ENCODE results near the gene CX3CR1.
"Not testable (repeated sequence)": the region's sequence is repeated elsewhere in the genome, so short reads cannot be mapped to it uniquely, and the experiment has no call there.

CX3CR1 gene

GRCh38 chr3:39279745-39280517, at the start of gene CX3CR1:
Gene CX3CR1 (minus strand): TSS chr3:39280036. CDS start chr3:39266509, 13,527 bp downstream.
- no peak for DNase-seq (ENCODE audit: low read depth)

- no peak for DNase-seq (ENCODE audit: low read depth)
Measured at GRCh38 chr3:39329493-39329892, 49.7 kb upstream of the CX3CR1 start, which contains the start of gene CCR8. Gene CCR8 (plus strand): TSS chr3:39329709. CDS start chr3:39332332, 2,623 bp downstream.

GRCh38 chr3:39327746-39328349, 48.0 kb upstream of the CX3CR1 start:
- no peak for DNase-seq (ENCODE audit: low read depth)

- no peak for DNase-seq (ENCODE audit: low read depth)
Measured at GRCh38 chr3:39327053-39327745, 47.4 kb upstream of the CX3CR1 start.

DNA sequence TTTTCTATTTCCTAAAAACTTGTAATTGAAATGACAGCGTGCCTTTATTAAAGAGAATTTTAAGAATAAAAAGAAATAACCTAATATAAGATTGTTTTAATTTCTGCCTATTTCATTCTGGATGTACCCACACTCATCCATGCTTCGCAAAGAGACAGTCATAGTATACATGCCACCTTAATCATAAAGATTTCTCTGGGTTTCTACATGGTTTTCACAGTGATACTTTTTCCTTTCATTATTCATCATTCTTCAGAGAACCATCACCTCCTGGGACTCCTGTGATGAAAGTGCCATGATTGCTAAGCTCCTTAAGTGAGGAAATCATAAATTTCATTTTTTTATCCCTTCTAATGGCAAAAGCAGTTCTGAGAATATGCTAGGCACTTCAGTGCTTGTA, 45.4 kb upstream of the CX3CR1 start:
- no peak for DNase-seq (ENCODE audit: low read depth)

DNA sequence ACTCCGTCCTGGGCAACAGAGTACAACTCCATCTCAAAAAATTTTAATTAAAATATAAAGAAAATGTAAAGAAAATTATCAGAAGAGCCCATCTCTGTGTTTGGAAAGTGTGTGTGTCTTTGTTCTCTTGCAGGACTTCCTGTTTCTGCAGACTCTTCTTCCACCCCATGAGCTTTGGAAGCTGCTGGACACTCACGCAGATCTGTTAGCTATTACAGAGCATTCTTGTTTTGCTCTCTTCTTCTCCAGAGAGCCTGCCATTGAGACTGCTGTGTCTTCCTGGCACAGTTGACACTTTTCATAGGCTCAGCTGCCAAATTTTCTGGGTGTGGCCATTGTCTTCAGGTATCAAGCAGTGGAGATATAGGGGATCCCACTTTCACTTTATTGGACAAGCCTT, 43.7 kb upstream of the CX3CR1 start:
- DNase-seq (ENCODE audit: low read depth) = no peak

GRCh38 chr3:39322936-39323335, 43.1 kb upstream of the CX3CR1 start:
- DNase-seq (ENCODE audit: low read depth) = no peak

DNA sequence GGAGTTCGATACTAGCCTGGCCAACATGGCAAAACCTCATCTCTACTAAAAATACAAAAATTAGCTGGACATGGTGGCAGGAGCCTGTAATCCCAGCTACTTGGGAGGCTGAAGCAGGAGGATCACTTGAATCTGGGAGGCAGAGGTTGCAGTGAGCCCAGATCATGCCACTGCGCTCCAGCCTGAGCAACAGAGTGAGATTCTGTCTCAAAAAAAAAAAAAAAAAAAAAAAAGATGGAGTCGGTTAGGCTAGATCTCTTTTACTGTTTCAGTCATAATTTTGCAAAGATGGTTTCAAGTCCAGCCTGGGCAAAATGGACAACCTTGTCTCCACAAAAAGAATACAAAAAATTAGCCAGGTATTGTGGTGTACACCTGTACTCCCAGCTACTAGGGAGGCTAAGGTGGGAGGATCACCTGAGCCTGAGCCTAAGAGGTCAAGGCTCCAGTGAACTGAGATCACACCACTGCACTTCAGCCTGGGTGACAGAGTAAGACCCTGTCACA, 42.4 kb upstream of the CX3CR1 start:
- DNase-seq (ENCODE audit: low read depth) = not testable (repeated sequence)

GRCh38 chr3:39321574-39321983, 41.7 kb upstream of the CX3CR1 start:
- DNase-seq (ENCODE audit: low read depth) = not testable (repeated sequence)

GRCh38 chr3:39319249-39319648, 39.4 kb upstream of the CX3CR1 start:
- no peak for DNase-seq (ENCODE audit: low read depth)

- DNase-seq (ENCODE audit: low read depth) = no peak
Measured at GRCh38 chr3:39318301-39318700, 38.5 kb upstream of the CX3CR1 start.

DNA sequence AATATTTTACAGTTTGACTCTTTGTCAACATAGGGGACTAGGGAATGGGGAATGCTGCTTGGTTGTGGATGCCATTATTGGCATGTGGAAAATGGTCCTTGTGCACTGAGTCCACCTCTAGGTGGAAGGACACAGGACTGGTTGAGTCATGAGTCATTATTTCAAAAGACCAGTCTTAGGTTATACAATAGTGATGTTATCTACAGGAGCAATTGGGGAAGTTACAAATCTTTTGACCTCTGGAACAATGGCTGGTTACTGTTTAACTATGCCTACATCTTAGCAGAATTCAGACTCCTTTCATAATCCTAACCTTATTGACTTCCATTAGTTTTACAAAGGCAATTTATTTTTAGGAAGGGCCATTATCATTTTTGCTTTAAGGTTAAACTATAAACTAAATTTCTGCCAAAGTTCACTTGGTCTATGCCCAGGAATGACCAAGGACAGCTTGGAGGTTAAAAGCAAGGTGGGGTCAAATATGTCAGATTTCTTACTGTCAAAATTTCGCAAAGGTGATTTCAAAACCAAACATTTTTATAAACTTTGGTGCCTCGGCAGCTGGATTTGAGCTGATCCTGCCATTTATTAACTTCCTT, 37.8 kb upstream of the CX3CR1 start:
- DNase-seq (ENCODE audit: low read depth) = no peak

DNA sequence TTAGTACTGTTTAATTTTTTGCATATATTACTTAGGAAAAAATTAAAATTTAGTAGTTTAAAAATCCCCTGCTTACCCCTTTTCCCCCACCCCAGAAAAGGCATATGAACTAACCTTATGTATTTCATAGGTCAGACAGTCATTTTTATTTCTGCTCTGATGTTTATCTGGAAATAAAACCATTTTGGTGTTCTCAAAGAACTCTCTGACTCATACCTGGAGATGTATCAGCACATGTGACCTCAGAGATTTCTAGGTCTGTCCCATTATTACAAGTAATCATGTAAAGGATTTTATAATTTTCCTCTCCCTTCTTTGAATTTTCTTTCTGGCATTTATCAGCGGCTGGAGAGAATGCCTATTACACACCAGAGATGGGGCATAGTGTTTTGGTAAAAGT, 35.6 kb upstream of the CX3CR1 start:
- DNase-seq (ENCODE audit: low read depth) = no peak

- DNase-seq (ENCODE audit: low read depth) = no peak
Measured at GRCh38 chr3:39313289-39313688, 33.5 kb upstream of the CX3CR1 start.

DNA sequence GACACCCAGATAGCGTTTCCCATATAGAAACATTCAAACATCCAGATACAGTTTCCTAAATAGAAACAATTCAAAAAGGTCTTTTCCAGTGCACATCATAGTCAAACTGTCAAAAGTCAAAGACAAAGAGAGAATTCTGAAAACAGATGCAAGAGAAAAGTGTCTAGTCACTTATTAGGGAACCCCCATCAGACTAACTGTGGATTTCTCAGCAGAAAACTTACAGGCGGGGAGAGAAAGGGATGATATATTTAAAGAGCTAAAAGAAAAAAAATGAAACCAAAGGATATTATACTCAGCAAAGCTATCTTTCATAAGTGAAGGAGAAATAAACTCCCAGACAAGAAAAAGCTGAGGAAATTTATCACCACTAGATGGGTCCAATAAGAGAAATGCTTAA, 22.3 kb upstream of the CX3CR1 start:
- no peak for DNase-seq (ENCODE audit: low read depth)

- no peak for DNase-seq (ENCODE audit: low read depth)
Measured at GRCh38 chr3:39299279-39299678, 19.4 kb upstream of the CX3CR1 start.

DNA sequence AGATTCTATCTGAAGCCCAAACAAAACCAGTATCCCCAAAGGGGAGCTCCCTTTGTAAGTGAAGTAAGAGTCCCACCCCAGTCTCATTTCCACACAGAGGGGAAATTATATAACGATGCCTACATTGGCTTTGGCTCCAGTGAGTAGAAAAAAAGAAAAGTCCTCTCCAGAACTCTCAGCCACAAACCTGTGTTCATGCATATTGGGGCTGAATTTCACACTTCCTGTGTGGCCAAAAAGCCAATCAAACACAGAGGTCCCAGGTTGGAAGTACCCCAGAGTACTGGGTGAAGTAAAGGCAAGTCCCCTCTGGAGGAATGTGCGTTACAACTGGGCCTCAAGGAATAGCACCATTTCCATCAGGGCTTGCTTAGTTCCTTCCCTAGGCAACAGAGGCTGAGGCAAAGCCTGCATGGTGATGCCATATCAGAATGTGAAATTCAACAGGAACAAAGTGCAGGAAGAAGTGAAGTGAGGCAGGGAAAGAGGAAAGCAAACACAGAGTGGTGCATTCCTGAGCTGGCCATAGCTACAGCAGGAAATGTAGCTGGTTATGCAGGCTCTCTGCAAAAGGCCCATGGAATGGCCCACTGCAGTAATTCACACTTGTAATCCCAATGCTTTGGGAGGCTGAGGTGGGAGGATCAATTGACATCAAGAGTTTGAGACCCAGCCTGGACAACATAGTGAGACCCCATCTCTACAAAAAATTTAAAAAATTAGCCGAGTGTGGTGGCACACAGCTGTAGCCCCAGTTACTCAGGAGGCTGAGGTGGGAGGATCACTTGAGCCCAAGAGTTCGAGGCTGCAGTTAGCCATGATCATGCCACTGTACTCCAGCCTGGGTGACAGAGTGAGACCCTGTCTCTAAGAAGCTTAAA, 16.6 kb upstream of the CX3CR1 start:
- no peak for DNase-seq (ENCODE audit: low read depth)

DNA sequence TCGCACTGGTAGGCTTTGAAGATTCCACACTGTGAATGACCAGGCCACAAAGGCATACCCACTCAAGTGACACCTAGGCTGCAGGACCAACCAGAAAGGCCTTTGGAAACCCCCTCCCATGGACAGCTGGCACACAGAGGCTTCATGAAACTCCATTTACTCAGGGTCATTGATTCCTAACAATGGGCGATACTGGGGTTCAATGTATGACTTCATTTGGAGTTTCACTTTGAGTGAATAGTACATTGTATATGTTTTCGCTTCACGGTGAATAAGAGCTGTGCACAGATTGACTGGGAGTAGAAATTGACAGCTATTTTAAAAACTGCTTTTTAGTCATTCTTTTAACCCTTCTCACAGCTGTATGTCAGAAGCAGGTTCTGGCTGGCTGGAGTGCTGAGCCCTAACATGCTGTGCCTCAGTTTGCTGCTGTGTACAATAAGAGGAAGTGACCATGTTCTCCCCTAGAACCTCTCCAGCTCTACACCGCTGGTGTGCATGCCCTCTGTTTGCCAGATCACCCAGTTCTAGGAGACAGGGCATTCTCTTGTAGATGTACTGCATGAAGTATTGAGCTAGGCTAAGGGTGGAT, 15.4 kb upstream of the CX3CR1 start:
- no peak for DNase-seq (ENCODE audit: low read depth)

DNA sequence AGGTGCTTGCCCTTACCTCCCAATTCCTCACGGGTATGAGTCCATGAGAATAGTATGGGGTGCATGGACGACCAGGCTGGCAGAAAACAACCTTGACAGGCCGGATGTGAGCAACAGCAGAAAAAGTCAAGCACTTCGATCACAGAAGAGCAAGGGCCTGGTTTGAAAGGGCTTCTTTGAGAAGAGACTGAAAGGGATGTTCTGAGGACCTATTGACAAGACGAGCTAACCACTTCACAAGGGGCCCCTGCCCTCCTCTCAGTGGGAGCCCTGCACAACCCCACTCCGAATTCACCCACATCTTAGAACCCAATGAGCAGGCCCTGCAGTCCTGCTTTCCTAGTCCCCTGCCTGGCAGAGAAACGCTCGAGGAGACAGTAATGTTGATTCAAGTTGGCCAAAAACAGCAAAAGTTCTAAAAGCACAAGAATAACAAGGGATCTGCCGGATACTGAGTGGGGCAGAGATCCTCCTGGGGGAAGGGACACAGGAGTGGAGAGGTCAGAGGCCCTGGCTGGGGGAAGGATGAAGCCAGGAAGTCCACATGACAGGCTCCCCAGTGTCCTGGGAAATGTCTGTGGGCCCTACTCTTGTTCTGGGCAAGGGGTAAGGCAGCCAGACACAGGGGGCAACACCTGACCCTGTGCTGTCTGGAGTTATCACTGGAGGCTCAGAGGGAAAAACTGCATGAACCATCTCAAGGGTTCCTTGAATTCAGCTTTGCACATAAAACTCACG, 14.8 kb upstream of the CX3CR1 start:
- DNase-seq (ENCODE audit: low read depth) = no peak

DNA sequence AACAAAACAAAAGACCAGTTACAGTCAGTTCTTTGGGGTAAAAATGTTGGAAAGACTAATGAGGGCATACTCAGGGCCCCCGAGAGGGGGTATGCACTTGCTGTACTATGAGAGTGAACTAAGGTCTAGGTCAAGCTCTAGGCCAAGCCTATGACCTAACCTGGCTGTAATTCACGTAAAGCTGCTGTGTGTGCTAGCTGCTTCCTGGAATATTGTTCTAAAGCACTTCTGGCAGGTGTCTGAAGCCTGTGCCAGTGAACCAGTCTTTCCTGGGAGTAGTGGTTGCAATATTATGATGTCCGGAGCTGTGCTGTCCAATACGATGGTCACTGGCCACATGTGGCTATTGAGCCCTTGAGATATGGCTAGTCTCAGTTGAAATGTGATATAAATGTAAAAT, 13.1 kb upstream of the CX3CR1 start:
- no peak for DNase-seq (ENCODE audit: low read depth)
